GM06990 (cell line): Measurements from ENCODE around the gene LHFPL6.

ENCODE experiments used
- DNase-seq: peaks from one replicate; pipeline ENCODE4 v3.0.0-alpha.2; 2011; ENCODE audit not compliant: insufficient read length; ENCODE audit errors: extremely low read depth
- H3K27me3 ChIP-seq: replicated peaks from 2 replicates; pipeline ENCODE4 v1.6.0; 2011; ENCODE audit warnings: low read length; ENCODE audit not compliant: control insufficient read depth, insufficient read depth
- H3K36me3 ChIP-seq: 2 replicates; pipeline ENCODE4 v1.5.1; 2011; ENCODE audit warnings: low read length; ENCODE audit not compliant: control insufficient read depth, insufficient read depth
- H3K4me3 ChIP-seq: replicated peaks from 2 replicates; pipeline ENCODE4 v1.5.1; 2011; ENCODE audit warnings: low read depth, mild to moderate bottlenecking, control low read depth, low read length
- TF ChIP-seq, protein P1 (sequence below): IDR thresholded peaks from 2 replicates; pipeline ENCODE4 v1.5.1; 2011; ENCODE audit warnings: low read length, control low read depth, mild to moderate bottlenecking, inconsistent platforms; ENCODE audit not compliant: insufficient read depth, poor library complexity, severe bottlenecking

Gene LHFPL6

DNA sequence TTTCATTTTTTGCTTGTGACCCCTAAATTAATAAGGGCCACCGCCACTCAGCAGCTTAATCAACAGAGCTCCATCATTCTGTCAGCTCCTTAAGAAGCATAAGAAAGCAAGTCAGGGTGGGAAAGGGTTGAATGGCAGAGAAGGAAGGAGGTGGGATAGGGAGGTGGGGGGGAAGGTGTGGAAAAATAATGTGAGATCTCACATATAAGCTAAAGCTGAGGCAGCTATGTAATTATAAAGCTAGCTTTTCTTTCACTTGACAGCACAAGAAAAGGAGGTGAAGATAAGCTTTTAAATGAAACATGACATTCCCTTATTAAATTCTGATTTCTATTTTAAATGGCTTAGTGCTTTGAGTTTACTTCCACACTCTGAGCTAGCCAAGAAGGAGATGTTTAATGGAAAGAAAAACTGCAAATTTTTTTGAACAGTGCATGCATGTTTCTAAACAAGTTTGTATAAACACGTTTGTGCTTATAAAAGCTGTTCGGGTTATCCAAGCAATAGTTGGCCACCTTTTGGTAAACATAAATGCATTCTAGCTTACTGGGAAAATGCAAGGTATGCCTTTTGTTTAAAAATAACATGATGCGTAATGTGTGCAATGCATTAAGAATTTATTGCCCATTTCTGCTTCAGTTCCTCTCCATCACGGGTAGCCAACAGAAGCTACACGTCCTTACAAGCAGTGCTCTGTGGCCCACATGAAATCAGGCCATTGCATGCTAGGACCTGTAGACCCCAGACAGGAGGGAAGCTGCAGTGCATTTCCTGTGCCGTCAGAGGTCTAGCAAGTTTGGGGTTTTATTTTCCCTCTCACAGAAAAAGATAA, 96.2 kb downstream of the LHFPL6 start:
- DNase-seq: no peak
- Histone ChIP-seq H3K36me3 (no peaks in the 10 kb centered on the region), H3K27me3 (no peaks in the 10 kb centered on the region), H3K4me3 (no peak overlapping the region)
- TF ChIP-seq, protein P1, sequence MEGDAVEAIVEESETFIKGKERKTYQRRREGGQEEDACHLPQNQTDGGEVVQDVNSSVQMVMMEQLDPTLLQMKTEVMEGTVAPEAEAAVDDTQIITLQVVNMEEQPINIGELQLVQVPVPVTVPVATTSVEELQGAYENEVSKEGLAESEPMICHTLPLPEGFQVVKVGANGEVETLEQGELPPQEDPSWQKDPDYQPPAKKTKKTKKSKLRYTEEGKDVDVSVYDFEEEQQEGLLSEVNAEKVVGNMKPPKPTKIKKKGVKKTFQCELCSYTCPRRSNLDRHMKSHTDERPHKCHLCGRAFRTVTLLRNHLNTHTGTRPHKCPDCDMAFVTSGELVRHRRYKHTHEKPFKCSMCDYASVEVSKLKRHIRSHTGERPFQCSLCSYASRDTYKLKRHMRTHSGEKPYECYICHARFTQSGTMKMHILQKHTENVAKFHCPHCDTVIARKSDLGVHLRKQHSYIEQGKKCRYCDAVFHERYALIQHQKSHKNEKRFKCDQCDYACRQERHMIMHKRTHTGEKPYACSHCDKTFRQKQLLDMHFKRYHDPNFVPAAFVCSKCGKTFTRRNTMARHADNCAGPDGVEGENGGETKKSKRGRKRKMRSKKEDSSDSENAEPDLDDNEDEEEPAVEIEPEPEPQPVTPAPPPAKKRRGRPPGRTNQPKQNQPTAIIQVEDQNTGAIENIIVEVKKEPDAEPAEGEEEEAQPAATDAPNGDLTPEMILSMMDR: no peak

DNA sequence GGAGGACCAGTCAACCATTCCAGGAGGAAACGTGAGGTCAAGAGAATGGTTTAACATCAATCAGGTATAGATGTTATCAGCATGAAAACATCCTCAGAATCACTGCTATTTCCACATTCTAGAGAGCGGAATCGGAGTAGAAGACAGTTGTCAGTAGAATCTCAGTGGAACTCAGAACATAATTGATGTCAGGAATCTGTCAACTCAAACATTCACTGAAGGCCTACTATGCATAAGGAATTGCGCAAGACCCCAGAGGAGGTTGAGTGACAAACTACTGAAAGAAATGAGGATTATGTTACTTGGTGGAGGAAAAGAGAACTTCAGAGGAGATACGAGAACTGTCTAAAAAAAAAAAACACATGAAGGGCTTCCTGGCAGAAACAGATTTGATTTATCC, 97.8 kb downstream of the LHFPL6 start:
- TF ChIP-seq, protein P1: no peak
- Histone ChIP-seq H3K4me3 (no peak overlapping the region), H3K27me3 (no peaks in the 10 kb centered on the region), H3K36me3 (no peaks in the 10 kb centered on the region)
- DNase-seq: no peak

- Histone ChIP-seq H3K27me3 (no peaks in the 10 kb centered on the region), H3K4me3 (no peak overlapping the region), H3K36me3 (no peaks in the 10 kb centered on the region)
- TF ChIP-seq, protein P1: no peak
- no peak for DNase-seq
Measured at GRCh38 chr13:39503048-39503447, 99.9 kb downstream of the LHFPL6 start.

DNA sequence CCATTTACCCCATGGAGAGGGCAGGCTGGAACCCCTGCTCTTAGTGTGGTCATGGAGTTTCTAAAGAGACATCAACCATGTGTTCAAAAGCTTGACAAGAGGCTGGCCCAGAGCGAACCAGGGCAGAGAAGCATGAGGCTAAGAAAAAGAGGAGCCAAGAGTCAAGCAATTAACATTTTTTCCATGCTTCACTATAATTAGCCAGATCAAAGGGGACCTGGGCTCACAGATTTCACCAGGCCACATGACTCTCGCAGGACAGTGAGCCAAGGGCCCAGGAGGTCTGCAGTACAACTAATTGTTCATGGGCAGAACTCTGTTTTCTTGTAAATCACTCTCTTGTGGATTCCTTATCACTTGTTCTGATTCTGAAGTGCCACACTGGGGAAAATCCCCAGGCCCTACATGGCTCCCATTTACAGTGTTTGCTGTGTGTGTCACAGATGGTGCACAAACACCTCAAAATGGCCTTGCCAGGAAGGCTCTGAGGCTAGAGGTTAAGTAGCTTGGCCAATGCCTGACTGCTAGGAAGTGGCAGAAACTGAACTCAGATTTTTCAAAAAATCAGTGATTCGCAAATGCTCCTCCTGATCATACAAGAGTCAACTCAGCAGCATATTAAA, 101.2 kb downstream of the LHFPL6 start:
- H3K27me3 ChIP-seq: no peaks in the 10 kb centered on the region
- DNase-seq: no peak
- TF ChIP-seq, protein P1: no peak
- H3K4me3 ChIP-seq: no peak overlapping the region
- H3K36me3 ChIP-seq: no peaks in the 10 kb centered on the region

GRCh38 chr13:39499604-39500003, 103.4 kb downstream of the LHFPL6 start:
- no peaks in the 10 kb centered on the region for H3K36me3 ChIP-seq
- TF ChIP-seq, protein P1: no peak
- no peak overlapping the region for H3K4me3 ChIP-seq

More at GRCh38 chr13:39499604-39500003, 103.4 kb downstream of the LHFPL6 start:
- DNase-seq: no peak
- H3K27me3 ChIP-seq: no peaks in the 10 kb centered on the region
